Stimulated activated CD8-positive, alpha-beta memory T cell treated with anti-CD3 and anti-CD28 coated beads, Interleukin-12 subunit alpha, Interleukin-12 subunit beta, amount 100 ng/mL, for 1 hour (primary cell): ENCODE data around the gene GPR137B.

Source experiments
- DNase-seq: peaks from one replicate; pipeline ENCODE4 v3.0.0-alpha.2; 2020; ENCODE audit warnings: low read depth

Gene GPR137B

GRCh38 chr1:236204656-236205055 is 62.3 kb downstream of the GPR137B start:
- DNase-seq: no peak

GRCh38 chr1:236206548-236206947 is 64.2 kb downstream of the GPR137B start:
- no peak for DNase-seq

- no peak for DNase-seq
Observed at GRCh38 chr1:236207121-236207520, 64.8 kb downstream of the GPR137B start.

GRCh38 chr1:236207569-236207968 is 65.2 kb downstream of the GPR137B start:
- no peak for DNase-seq

- DNase-seq: no peak
Observed at GRCh38 chr1:236209185-236209584, 66.8 kb downstream of the GPR137B start.

DNA sequence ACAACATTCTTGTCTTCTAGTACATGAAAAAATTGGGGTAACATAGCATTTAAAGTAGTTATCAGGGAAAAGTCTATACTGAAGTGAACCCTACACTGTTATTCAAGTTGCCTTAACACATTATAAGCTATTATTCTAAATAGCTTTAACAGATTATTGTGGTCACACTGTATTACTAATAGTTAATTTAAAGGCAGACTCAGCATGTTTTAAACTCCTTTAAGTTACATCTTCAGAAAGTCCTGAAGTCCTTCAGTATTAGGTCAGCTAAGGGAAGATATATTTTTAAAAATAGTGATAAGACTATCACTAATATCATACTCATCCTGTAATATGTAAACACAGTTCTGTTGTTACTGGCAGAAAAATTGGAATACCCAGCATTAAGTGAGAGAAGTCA is 67.4 kb downstream of the GPR137B start:
- no peak for DNase-seq

DNA sequence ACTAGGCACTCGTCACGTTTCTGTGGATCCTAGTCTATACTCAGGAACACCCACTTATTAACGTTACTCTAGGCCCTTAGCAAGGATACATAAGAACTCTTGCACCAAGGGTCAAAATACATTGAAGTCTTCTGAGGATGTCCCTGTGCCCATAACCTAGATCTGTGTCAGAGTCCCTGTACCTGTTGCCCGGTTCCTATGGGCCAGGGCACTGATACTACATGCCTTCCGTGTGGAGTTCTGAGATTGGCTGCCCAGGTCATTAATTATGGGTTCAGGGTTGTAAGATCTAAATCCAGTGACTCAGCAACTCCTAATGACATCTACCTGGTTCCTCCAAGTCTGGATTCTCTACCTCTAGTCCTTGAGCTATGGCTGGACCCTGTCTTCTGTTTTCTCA is 69.5 kb downstream of the GPR137B start:
- no peak for DNase-seq

DNA sequence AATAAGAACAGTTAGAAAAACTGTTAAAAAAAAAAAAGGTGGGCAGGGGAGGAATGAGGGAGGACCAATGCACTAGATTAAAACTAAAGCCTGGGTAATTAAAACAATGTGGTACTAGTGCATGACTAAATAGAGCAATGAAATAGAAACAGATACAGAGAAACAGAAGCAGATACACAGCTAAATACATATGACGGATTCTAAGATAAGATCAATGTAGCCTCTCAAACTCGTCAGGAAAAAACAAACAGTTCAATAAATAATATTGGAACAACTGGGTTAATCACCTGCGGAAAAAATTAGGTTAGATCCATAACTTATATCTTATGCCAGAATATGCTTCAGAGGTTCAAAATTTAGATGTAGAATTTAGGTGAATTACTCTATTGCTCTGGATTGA is 71.2 kb downstream of the GPR137B start:
- no peak for DNase-seq

DNA sequence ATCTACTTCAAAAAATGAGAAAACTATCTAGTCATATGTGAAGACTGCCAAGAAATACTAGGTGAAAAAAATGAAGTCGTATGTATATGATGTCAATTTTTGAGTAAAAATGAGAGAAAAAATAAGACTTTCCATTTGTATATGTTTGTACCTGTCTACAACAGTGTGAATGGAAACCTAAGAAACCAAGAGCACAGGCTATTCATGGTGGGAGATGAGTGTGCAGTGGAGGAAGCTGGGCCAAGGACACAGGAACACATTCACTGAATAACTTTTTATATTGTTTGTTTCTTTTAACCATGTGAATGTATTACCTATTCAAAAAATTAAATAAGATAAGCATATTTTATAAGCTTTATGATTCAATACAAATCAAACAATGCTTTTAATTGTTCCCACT is 72.4 kb downstream of the GPR137B start:
- DNase-seq: no peak

DNA sequence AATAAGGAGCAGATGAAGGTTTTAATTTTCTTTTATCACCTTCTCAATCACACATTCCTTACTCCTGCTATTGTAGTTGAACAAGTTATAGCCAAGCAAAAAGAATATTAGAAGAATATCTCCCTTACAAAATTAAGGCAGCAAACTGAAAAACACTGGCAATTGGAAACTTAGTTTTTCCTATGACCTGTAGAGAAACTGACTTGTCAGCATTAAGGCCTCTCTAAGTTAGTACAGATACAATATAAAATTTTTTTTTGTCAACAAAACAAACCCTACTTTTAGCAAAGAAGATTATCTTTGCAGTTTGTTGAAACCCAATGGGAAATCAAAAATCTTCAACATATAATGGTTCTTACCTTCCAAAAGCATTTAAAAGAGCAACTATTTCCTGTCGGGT is 78.1 kb downstream of the GPR137B start:
- DNase-seq: no peak

DNA sequence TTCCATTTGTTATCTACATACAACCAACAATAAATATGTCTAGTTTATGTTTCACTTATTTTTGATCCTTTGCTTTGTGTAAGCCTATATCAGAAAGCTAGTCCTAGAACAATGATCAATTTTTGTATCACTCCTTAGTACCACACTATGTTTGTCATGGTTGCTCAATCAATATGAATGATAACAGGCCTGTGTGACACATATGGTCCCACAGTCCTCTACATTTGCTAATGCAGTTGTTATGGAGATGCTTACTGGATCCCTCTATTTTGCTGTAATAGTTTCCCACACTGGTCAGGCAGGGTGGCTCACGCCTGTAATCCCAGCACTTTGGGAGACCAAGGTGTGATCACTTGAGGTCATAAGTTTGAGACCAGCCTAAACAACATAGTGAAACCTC is 80.3 kb downstream of the GPR137B start:
- no peak for DNase-seq

DNA sequence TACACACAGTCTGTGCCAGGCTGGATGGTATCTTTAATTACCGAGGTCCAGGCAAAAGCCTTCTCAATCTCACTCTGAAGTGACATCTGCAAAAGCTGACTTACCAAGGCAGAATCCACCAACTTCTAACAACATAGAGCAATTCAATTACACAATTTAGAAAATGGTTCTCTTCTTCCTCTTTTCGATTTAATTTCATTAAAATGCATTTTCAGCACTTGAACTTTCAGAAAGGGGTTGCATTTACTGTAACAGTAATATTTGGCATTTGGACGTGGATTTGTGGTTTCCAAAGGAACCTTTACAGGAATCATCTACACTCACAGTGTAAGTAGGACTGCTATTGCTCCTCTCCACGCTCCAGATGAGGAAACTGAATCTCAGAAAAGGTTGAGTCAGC is 86.1 kb downstream of the GPR137B start:
- no peak for DNase-seq

DNA sequence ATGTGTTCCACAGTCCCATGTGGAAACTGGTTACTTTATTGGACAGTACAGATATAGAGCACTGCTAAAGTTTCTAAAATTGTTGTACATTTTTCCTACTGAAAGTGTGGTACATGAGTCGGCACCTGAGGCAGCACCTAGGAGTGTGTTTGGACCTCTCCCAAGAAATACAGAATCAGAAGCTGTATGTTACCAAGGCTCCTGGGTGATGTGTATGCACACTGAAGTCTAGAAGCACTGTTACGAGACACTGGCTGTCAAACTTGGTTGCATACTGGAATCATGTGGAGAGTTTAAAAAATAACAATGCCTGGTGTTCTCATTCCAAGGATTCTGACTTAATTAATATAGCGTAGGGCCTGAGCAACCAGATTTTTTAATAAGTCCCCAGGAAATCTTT is 92.8 kb downstream of the GPR137B start:
- DNase-seq: no peak

GRCh38 chr1:236239092-236239585 is 96.8 kb downstream of the GPR137B start:
- DNase-seq: no peak

DNA sequence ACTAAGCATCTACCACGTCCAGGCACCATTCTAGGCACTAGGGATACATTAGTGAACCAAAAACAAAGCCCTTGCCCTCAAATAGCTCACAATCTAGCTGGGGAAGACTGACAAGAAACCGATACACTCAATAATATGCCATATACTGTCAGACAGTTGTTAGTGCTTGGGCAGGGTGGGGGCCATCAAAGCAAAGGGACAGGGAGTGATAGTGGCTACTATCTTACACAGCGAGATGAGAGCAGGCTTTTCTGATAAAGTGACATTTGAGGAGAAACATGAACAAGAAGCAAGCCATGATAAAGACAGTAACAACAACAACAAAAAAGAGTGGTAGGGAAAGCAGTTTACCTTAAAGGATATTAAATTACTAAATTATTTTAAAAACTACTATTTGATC is 98.3 kb downstream of the GPR137B start:
- no peak for DNase-seq

GRCh38 chr1:236242568-236242967 is 100.2 kb downstream of the GPR137B start:
- DNase-seq: no peak

GRCh38 chr1:236247286-236247685 is 104.9 kb downstream of the GPR137B start:
- no peak for DNase-seq

DNA sequence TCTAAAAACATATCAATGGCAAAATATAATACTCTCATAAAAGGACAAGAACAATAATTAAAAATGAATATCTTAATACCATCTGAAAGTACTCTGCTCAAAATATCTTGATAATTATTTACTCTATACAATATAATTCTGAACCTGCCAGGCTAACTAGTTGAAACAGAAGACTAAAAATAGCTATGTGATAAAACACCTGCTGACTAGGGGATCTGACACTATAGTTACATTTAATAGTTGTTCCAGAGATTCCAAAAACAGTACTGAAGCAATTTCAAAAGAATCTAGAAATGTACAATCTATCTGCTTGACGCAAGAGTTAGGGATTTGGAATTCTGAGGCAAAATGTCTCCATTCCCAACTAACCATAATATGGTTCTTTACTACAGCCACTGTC is 109.2 kb downstream of the GPR137B start:
- no peak for DNase-seq

DNA sequence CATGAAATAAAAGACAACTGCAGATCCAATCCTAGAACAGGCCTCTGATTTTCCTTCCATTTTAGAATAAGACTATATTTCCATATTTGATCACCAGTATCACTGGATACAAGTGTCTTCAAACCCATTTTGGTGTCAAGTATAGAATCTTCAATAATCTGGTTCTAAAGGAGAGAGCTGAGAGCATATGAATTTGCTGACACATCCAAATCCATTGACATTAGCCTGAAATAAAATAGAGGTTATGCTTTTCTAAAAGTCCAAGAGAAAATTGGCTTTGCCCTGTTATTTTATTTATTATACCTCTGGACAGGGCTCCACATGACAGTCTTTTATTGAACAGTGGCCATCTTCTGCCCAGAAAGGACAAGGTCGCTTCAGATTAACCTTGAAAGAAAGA is 110.8 kb downstream of the GPR137B start:
- no peak for DNase-seq

DNA sequence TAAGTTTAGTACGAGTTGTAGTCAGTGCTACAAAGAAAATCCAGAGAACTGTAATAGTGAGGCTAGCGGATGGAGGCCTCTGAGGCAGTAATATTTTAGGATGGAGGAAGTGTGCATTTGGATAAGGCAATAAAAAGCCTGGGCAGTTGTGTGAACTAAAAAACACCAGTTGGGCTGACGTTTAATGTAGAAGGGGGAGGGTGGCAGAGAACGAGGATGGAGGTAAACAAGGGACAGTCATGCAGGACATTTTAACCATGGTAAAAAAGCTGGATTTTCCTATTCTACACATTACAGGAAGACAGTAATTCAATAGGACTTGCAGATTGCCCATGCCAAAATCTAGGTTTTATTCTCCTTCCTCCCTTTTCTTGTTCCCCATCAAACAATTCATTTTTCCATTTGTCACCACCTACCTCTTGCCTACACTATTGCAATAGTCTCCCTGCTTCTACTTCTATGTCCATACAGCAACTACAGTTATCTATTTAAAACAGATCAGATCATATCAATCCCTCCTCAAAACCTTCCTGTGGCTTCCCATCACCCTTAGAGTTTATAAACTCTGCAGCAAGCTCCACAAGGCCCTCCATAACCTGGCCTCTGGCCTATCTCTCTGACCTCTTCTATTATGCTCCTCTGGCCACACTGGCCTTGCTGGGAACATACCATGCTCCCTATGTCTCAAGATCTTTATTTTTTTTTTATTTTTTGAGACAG is 111.7 kb downstream of the GPR137B start:
- DNase-seq: no peak

GRCh38 chr1:236257216-236257615 is 114.9 kb downstream of the GPR137B start:
- no peak for DNase-seq

DNA sequence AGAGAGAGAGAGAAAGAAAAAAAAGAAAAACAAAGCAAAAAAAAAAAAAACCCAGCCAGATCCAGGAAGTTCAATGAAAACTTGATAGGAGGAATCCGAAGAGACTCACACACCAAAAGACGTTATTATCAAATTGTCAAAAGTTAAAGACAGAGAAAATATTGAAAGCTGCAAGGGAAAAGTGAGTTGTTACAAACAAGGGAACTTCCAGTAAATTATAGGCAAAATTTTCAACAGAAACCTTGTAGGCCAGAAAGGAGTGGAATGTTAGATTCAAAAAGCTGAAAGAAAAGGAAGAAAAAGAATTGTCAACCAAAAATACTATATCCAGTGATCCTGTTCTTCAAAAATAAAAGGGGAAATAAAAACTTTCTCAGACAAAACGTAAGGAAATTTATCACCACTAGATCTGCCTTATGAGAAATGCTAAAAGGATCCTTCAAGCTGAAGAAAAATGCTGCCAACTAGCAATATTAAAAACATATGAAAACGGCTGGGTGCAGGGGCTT is 115.8 kb downstream of the GPR137B start:
- no peak for DNase-seq
